HepG2 (cell line): ENCODE results near the gene APBB2. TPM values are rescaled to one million over a fixed set of nuclear protein-coding genes. Genes with fewer than 3 reads are reported as not detected.

Source experiments
- ATAC-seq: fragments of 200-7000 bp; cut with Tn5 transposase; 3 replicates; pipeline ENCODE4 v1.9.1; 2020; ENCODE audit warnings: mild to moderate bottlenecking, moderate library complexity
- BruUV-seq: library from RNA; stranded (reverse); fragments of 400-500 nt; replicated peaks from 2 replicates; lab custom pipeline; 2021; lab: Mats Ljungman, UMichigan
- CTCF ChIA-PET: fragments of 300-600 bp; formaldehyde crosslinking; extraction: SDS; loops from one replicate; lab custom pipeline; 2021; ENCODE audit warnings: low total read pairs, inconsistent platforms, low intra/inter-chr PET ratio; lab: Yijun Ruan, JAX
- POLR2A ChIA-PET: fragments of 350-600 bp; sonication (Branson Sonifier 250); formaldehyde crosslinking; loops from one replicate; lab custom pipeline; 2020; ENCODE audit warnings: antibody characterized with exemption, inconsistent platforms; lab: Yijun Ruan, JAX
- DNase-seq: peaks from one replicate; pipeline ENCODE4 v3.0.0-alpha.2; 2015; ENCODE audit warnings: low spot score
- FAIRE-seq: peaks from 3 replicates; lab custom pipeline; 2011; peaks lifted over from hg19 to GRCh38; lab: Jason Lieb, UNC
- H2AFZ ChIP-seq: one replicate; pipeline ENCODE4 v1.6.1; 2011; ENCODE audit warnings: low read length, inconsistent platforms
- H3K27ac ChIP-seq: fragments of 300-600 bp; 3 replicates; pipeline ENCODE4 v1.8.0; 2011; ENCODE audit warnings: mixed run types, mild to moderate bottlenecking, mixed read lengths, low read length, inconsistent platforms; ENCODE audit not compliant: insufficient read depth; ENCODE audit errors: extremely low read length
- H3K27me3 ChIP-seq, 2 experiments: fragments of 200-600 bp in 1 of 2; 2 replicates in 1 of 2; 3 replicates in 1 of 2; pipeline versions ENCODE4 v1.6.0 to v1.8.0; 2011; ENCODE audit warnings: low read length in 2 of 2, mild to moderate bottlenecking in 2 of 2, moderate library complexity in 2 of 2, inconsistent platforms in 1 of 2; ENCODE audit not compliant: insufficient read depth in 2 of 2, control insufficient read depth in 1 of 2
- H3K36me3 ChIP-seq, 2 experiments: fragments of 200-600 bp in 1 of 2; replicated peaks in 1 of 2; 2 replicates in 1 of 2; 3 replicates in 1 of 2; pipeline versions ENCODE4 v1.5.1 to v1.8.0; 2011; ENCODE audit warnings: low read length in 2 of 2, inconsistent platforms in 1 of 2; ENCODE audit not compliant: insufficient read depth in 2 of 2, control insufficient read depth in 1 of 2
- H3K4me1 ChIP-seq: 2 replicates; pipeline ENCODE4 v1.5.1; 2012; ENCODE audit warnings: low read length, inconsistent platforms; ENCODE audit not compliant: insufficient read depth
- H3K4me2 ChIP-seq: 2 replicates; pipeline ENCODE4 v1.6.0; 2011; ENCODE audit warnings: low read depth, low read length, inconsistent platforms
- H3K4me3 ChIP-seq, 3 experiments: fragments of 200-600 bp in 1 of 3; sonication (generic), shearing (Covaris generic) in 1 of 3; replicated peaks in 1 of 3; 2 replicates each; pipeline ENCODE4 v1.5.1; 2011 to 2016; ENCODE audit warnings: low read length in 3 of 3, inconsistent platforms in 2 of 3, low read depth in 2 of 3, mild to moderate bottlenecking in 2 of 3, control low read depth in 1 of 3, mixed read lengths in 1 of 3; ENCODE audit not compliant: insufficient read depth in 1 of 3
- H3K79me2 ChIP-seq: one replicate; pipeline ENCODE4 v1.6.1; 2011; ENCODE audit warnings: low read length, inconsistent platforms; ENCODE audit not compliant: insufficient read depth
- H3K9ac ChIP-seq: 2 replicates; pipeline ENCODE4 v1.6.0; 2011; ENCODE audit warnings: mild to moderate bottlenecking, low read depth, low read length, inconsistent platforms; ENCODE audit not compliant: insufficient read depth
- H3K9me3 ChIP-seq: 2 replicates; pipeline ENCODE4 v1.5.1; 2012; ENCODE audit warnings: mild to moderate bottlenecking, low read length
- H4K20me1 ChIP-seq: 2 replicates; pipeline ENCODE4 v1.6.0; 2011; ENCODE audit warnings: inconsistent platforms, mild to moderate bottlenecking, low read length, moderate library complexity; ENCODE audit not compliant: insufficient read depth
- DNMT1 ChIP-seq: sonication (generic); formaldehyde crosslinking; IDR thresholded peaks from 2 replicates; pipeline ENCODE4 v1.5.1; 2020; ENCODE audit warnings: mild to moderate bottlenecking, missing genetic modification reagents
- NFYB ChIP-seq: sonication (generic); formaldehyde crosslinking; IDR thresholded peaks from 2 replicates; pipeline ENCODE4 v1.4.0; 2020; ENCODE audit warnings: missing genetic modification reagents
- NKX3-1 ChIP-seq: sonication (generic); formaldehyde crosslinking; IDR thresholded peaks from 2 replicates; pipeline ENCODE4 v1.5.0; 2020; ENCODE audit warnings: missing genetic modification reagents
- PRMT3 ChIP-seq: sonication (generic); formaldehyde crosslinking; IDR thresholded peaks from 2 replicates; pipeline ENCODE4 v1.8.1; 2022; ENCODE audit warnings: low read depth, mild to moderate bottlenecking, moderate library complexity, missing genetic modification reagents, borderline replicate concordance
- SIX1 ChIP-seq: sonication (generic); formaldehyde crosslinking; IDR thresholded peaks from 2 replicates; pipeline ENCODE4 v1.4.0; 2020; ENCODE audit warnings: missing genetic modification reagents, borderline replicate concordance
- STAT6 ChIP-seq: sonication (generic); formaldehyde crosslinking; IDR thresholded peaks from 2 replicates; pipeline ENCODE4 v1.4.0; 2020; ENCODE audit warnings: missing genetic modification reagents, mild to moderate bottlenecking, borderline replicate concordance
- ZNF101 ChIP-seq: sonication (generic); formaldehyde crosslinking; IDR thresholded peaks from 2 replicates; pipeline ENCODE4 v1.4.0; 2020; ENCODE audit warnings: mild to moderate bottlenecking, low read depth, missing genetic modification reagents, borderline replicate concordance
- ZNF143 ChIP-seq: sonication (generic); formaldehyde crosslinking; IDR thresholded peaks from 2 replicates; pipeline ENCODE4 v1.4.0; 2020; ENCODE audit warnings: missing genetic modification reagents
- WGBS: methylation state at CpG from one replicate; pipeline ENCODE4 v1.1.6; 2017; ENCODE audit warnings: low lambda C conversion rate; 5-methylcytosine and 5-hydroxymethylcytosine counted together
- in situ Hi-C: cut with HindIII; loops from 2 replicates; pipeline ENCODE4 v1.10.0; 2017; ENCODE audit warnings: low pct_unique_long_range_greater_than_20kb; ENCODE audit not compliant: extremely low pct_ligation_motif_present
- intact Hi-C: fragments of 100-400 bp; cut with micrococcal nuclease; formaldehyde crosslinking; loops from one replicate; pipeline ENCODE4 v1.10.0; 2022; ENCODE audit not compliant: unreplicated experiment
- polyA plus RNA-seq, 8 experiments: library from polyadenylated mRNA; depleted of rRNA in 3 of 8; stranded (reverse) in 7 of 8; unstranded in 1 of 8; fragments of >200 nt; fragmentation: Illumina TruSeq in 4 of 8; extraction: Trizol in 4 of 8; gene quantifications; 2 replicates each; pipeline versions ENCODE4 v1.2.1 to v1.2.3, GENCODE V29; 2011 to 2016; ENCODE audit warnings: low read depth in 4 of 8, missing spikeins in 1 of 8, mixed read lengths in 1 of 8; ENCODE audit not compliant: insufficient read depth in 1 of 8
- total RNA-seq, 5 experiments: library from RNA; depleted of rRNA; stranded (reverse); fragments of >200 nt; fragmentation: Illumina TruSeq; extraction: Trizol; gene quantifications; 2 replicates each; pipeline ENCODE4 v1.2.3, GENCODE V29; 2016; ENCODE audit warnings: low read depth in 1 of 5

APBB2 gene
- total and polyA plus RNA-seq, 2 of the 13 experiments (the other 11 are each of a cell fraction or from before 2014, with no cell fraction given), result 11.7 to 17.0 TPM

- H3K27me3 ChIP-seq, result no peaks in the 10 kb centered on the region
- ChIA-PET POLR2A (no interaction called here), CTCF (no interaction called here)
- DNase-seq (no peak), FAIRE-seq (no peak), ATAC-seq (no peak)
- BruUV-seq, result no TSS peak
- no peak overlapping the region for H2AFZ ChIP-seq
- H3K9ac ChIP-seq, result no peak overlapping the region
- no peak overlapping the region for H3K4me2 ChIP-seq
- in situ Hi-C loops (no loop called here), intact Hi-C loops (no loop called here)
- H3K4me1 ChIP-seq, result peaks cover 21% of the 10 kb centered on the region
- H3K79me2 ChIP-seq, result no peaks in the 10 kb centered on the region
- no peak overlapping the region for H3K4me3 ChIP-seq
- H3K27ac ChIP-seq, result no peak overlapping the region
- no peak for TF ChIP-seq DNMT1 (CRISPR knock-in tag)
- peaks cover 0 to 2% of the 10 kb centered on the region in 2 experiments; a peak in 1 of 5 replicates for H3K36me3 ChIP-seq
- no peaks in the 10 kb centered on the region for H4K20me1 ChIP-seq
- H3K9me3 ChIP-seq, result no peaks in the 10 kb centered on the region
- WGBS, result 91% methylated on average over 2 of the region's 2 CpGs
These were observed 119.0 kb downstream of the APBB2 start for GRCh38 chr4:41095192-41095872.

- in situ Hi-C loops, result no loop called here
- intact Hi-C loops, result no loop called here
- H3K4me1 ChIP-seq, result no peaks in the 10 kb centered on the region
- TF ChIP-seq ZNF143 (CRISPR knock-in tag) (no peak), STAT6 (CRISPR knock-in tag) (no peak), PRMT3 (no peak), NFYB (CRISPR knock-in tag) (no peak), SIX1 (no peak), NKX3-1 (CRISPR knock-in tag) (no peak), ZNF101 (CRISPR knock-in tag) (no peak)
- CTCF ChIA-PET, result no interaction called here
- FAIRE-seq (no peak), DNase-seq (no peak), ATAC-seq (no peak)
- no peak overlapping the region for H3K4me3 ChIP-seq
- no peak overlapping the region for H3K9ac ChIP-seq
- POLR2A ChIA-PET, result no interaction called here
- no peaks in the 10 kb centered on the region for H3K9me3 ChIP-seq
- no TSS peak for BruUV-seq
- no peak overlapping the region for H3K27ac ChIP-seq
- no peaks in the 10 kb centered on the region for H3K27me3 ChIP-seq
- H4K20me1 ChIP-seq, result no peaks in the 10 kb centered on the region
- WGBS, result 90% methylated on average over 3 of the region's 3 CpGs
- H3K79me2 ChIP-seq, result no peaks in the 10 kb centered on the region
- peaks cover 0 to 2% of the 10 kb centered on the region in 2 experiments; a peak in 1 of 5 replicates for H3K36me3 ChIP-seq
- no peak overlapping the region for H2AFZ ChIP-seq
- H3K4me2 ChIP-seq, result no peak overlapping the region
These were observed 122.2 kb downstream of the APBB2 start for GRCh38 chr4:41092128-41092527.
